ENCODE measurements around the gene SAMD11.

Gene SAMD11

DNA sequence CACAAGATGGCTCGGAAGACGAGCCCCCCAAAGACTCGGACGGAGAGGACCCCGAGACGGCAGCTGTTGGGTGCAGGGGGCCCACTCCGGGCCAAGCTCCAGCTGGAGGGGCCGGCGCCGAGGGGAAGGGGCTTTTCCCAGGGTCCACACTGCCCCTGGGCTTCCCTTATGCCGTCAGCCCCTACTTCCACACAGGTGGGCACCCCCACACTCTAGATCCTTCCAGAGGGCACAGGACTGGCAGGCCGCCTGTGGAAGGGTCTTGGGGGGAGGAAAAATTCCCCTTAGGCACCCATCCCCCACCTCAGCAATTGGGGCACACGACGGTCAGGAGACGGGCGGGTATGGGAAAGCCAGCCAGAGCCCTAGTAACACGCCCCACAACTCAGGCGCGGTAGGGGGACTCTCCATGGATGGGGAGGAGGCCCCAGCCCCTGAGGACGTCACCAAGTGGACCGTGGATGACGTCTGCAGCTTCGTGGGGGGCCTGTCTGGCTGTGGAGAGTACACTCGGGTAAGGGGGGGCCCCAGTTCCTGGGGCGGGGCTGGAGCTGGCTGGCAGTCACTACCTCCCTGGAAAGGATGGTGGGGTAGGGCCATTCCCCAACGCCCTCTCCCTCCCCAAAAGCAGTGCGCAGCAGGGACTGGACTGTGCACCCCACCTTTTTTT lies 19.3 kb downstream of the SAMD11 start:
- Histone ChIP-seq H3K9me3 (ENCODE audit: insufficient read depth, low read depth, low read length) (no peaks in the 10 kb centered on the region), H3K36me3 (ENCODE audit: insufficient read depth, low read length) (peaks cover 3% of the 10 kb centered on the region; the same call in 1 of the 2 replicates), H4K20me1 (ENCODE audit: insufficient read depth, low read length, poor library complexity, severe bottlenecking) (no peaks in the 10 kb centered on the region), H3K4me3 (ENCODE audit: low read length, poor library complexity, severe bottlenecking) (no peak overlapping the region), H3K9me2 (replicated peaks; ENCODE audit: low read depth, low read length) (no peaks in the 10 kb centered on the region), H3K4me2 (ENCODE audit: low read depth, low read length, poor library complexity, severe bottlenecking) (no peak overlapping the region), H3K9ac (ENCODE audit: low read depth, low read length, poor library complexity, severe bottlenecking) (no peak overlapping the region), H3K4me1 (ENCODE audit: insufficient read depth, low read length, poor library complexity, severe bottlenecking) (peaks cover 23% of the 10 kb centered on the region), H3F3A (ENCODE audit: low read depth) (no peaks in the 10 kb centered on the region), H3K27me3 (ENCODE audit: insufficient read depth, low read length, poor library complexity, severe bottlenecking) (peaks cover 15% of the 10 kb centered on the region), H3K79me2 (ENCODE audit: insufficient read depth, low read length) (no peaks in the 10 kb centered on the region), H2AFZ (ENCODE audit: low read length) (no peak overlapping the region)
- TF ChIP-seq, protein P1, sequence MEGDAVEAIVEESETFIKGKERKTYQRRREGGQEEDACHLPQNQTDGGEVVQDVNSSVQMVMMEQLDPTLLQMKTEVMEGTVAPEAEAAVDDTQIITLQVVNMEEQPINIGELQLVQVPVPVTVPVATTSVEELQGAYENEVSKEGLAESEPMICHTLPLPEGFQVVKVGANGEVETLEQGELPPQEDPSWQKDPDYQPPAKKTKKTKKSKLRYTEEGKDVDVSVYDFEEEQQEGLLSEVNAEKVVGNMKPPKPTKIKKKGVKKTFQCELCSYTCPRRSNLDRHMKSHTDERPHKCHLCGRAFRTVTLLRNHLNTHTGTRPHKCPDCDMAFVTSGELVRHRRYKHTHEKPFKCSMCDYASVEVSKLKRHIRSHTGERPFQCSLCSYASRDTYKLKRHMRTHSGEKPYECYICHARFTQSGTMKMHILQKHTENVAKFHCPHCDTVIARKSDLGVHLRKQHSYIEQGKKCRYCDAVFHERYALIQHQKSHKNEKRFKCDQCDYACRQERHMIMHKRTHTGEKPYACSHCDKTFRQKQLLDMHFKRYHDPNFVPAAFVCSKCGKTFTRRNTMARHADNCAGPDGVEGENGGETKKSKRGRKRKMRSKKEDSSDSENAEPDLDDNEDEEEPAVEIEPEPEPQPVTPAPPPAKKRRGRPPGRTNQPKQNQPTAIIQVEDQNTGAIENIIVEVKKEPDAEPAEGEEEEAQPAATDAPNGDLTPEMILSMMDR (conservative IDR thresholded peaks at IDR 0.05; ENCODE audit: low read length), result no peak
- no peak for TF ChIP-seq EZH2phosphoT487 (IDR thresholded peaks at IDR 0.05; ENCODE audit: borderline replicate concordance)

DNA sequence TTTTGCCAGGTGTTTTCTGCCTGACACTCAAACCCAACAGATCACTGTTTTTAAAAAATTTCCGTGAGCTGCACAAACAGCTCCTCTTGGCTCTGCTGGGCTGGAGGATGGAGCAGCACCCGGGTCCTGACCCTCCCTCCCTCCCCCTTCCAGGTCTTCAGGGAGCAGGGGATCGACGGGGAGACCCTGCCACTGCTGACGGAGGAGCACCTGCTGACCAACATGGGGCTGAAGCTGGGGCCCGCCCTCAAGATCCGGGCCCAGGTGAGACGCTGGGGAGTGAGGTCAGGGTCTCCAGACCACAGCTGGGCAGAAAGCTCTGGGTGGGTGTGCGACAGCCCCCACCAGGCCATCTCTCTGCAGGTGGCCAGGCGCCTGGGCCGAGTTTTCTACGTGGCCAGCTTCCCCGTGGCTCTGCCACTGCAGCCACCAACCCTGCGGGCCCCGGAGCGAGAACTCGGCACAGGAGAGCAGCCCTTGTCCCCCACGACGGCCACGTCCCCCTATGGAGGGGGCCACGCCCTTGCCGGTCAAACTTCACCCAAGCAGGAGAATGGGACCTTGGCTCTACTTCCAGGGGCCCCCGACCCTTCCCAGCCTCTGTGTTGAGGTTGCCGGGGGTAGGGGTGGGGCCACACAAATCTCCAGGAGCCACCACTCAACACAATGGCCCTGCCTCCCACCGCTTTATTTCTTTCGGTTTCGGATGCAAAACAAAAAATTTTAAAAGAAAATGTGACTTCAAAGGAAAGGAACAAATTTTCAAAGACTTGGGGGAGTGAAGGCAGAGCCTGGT lies 20.0 kb downstream of the SAMD11 start:
- no peak overlapping the region for H3K9ac ChIP-seq (ENCODE audit: low read depth, low read length, poor library complexity, severe bottlenecking)
- no peak overlapping the region for H2AFZ ChIP-seq (ENCODE audit: low read length)
- H4K20me1 ChIP-seq (ENCODE audit: insufficient read depth, low read length, poor library complexity, severe bottlenecking), result no peaks in the 10 kb centered on the region
- H3K79me2 ChIP-seq (ENCODE audit: insufficient read depth, low read length), result no peaks in the 10 kb centered on the region
- peaks cover 3% of the 10 kb centered on the region; the same call in 1 of the 2 replicates for H3K36me3 ChIP-seq (ENCODE audit: insufficient read depth, low read length)
- H3K9me2 ChIP-seq (replicated peaks; ENCODE audit: low read depth, low read length), result no peaks in the 10 kb centered on the region
- peaks cover 20% of the 10 kb centered on the region for H3K4me1 ChIP-seq (ENCODE audit: insufficient read depth, low read length, poor library complexity, severe bottlenecking)
- no peaks in the 10 kb centered on the region for H3F3A ChIP-seq (ENCODE audit: low read depth)
- peaks cover 15% of the 10 kb centered on the region for H3K27me3 ChIP-seq (ENCODE audit: insufficient read depth, low read length, poor library complexity, severe bottlenecking)
- H3K4me2 ChIP-seq (ENCODE audit: low read depth, low read length, poor library complexity, severe bottlenecking), result no peak overlapping the region
- H3K9me3 ChIP-seq (ENCODE audit: insufficient read depth, low read depth, low read length), result no peaks in the 10 kb centered on the region
- no peak overlapping the region for H3K4me3 ChIP-seq (ENCODE audit: low read length, poor library complexity, severe bottlenecking)
- no peak for TF ChIP-seq EZH2phosphoT487 (IDR thresholded peaks at IDR 0.05; ENCODE audit: borderline replicate concordance)

DNA sequence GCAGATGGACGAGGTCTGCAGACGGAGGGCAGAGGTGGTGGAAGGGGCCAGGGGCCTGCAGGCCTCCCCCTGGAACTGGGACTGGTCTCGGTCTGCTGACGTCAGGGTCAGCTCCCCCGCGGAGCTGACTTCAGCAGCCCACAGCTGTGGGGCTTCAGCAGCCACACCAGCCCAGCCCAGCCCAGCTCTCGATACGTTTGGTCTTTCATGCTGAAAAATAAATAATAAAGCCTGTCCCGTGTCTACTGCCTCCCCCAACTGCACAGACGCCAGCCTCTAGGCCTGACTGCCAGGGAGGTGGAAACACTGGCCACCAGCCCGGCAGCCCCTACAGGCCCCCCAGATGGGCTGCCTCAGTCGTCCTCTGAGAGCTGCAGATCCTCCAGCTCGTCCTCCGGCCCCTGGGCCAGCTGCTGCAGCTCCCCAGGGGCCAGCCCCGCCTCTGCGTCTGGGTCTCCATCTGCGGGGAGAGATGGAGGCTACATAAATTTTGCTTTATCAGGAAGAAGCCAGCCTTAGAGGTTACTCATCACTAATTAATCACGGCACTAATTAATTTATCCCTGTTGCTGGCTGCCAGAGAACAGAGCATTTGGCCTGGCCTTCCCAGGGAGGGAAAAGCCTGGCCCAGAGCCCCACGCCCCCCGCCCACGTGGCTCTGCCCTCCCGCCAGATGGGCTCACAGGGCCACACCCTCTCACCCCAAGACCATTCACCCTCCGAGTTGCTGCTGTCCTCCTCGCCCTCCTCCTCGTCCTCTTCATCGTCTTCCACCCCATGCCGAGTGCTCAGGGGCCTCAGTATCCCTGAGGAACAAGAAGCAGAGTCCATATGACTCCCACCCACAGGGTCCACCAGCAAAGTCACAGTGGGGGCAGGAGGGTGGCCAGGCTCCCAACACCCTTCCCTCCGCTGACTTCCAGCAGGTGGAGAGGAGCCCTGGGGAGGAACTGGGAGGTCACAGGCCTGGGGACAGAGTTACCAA lies 20.9 kb downstream of the SAMD11 start:
- Histone ChIP-seq H3K9ac (ENCODE audit: low read depth, low read length, poor library complexity, severe bottlenecking) (no peak overlapping the region), H3K79me2 (ENCODE audit: insufficient read depth, low read length) (no peaks in the 10 kb centered on the region), H3F3A (ENCODE audit: low read depth) (no peaks in the 10 kb centered on the region), H3K4me2 (ENCODE audit: low read depth, low read length, poor library complexity, severe bottlenecking) (no peak overlapping the region), H3K27me3 (ENCODE audit: insufficient read depth, low read length, poor library complexity, severe bottlenecking) (peaks cover 15% of the 10 kb centered on the region), H3K4me1 (ENCODE audit: insufficient read depth, low read length, poor library complexity, severe bottlenecking) (peaks cover 17% of the 10 kb centered on the region), H3K9me2 (replicated peaks; ENCODE audit: low read depth, low read length) (no peaks in the 10 kb centered on the region), H3K36me3 (ENCODE audit: insufficient read depth, low read length) (peaks cover 3% of the 10 kb centered on the region; the same call in 1 of the 2 replicates), H2AFZ (ENCODE audit: low read length) (no peak overlapping the region), H3K9me3 (ENCODE audit: insufficient read depth, low read depth, low read length) (no peaks in the 10 kb centered on the region), H3K4me3 (ENCODE audit: low read length, poor library complexity, severe bottlenecking) (no peak overlapping the region), H4K20me1 (ENCODE audit: insufficient read depth, low read length, poor library complexity, severe bottlenecking) (no peaks in the 10 kb centered on the region)
- TF ChIP-seq, protein P1 (conservative IDR thresholded peaks at IDR 0.05; ENCODE audit: low read length), result no peak
- no peak for TF ChIP-seq EZH2phosphoT487 (IDR thresholded peaks at IDR 0.05; ENCODE audit: borderline replicate concordance)
